Transverse colon (tissue), 4 donors: Measurements from ENCODE around the gene HSD3B1.

ENCODE experiments used
- CTCF ChIP-seq, 5 experiments: fragments of 200-600 bp in 3 of 5; fragments of 450-650 bp in 2 of 5; sonication (generic) in 3 of 5; IDR thresholded peaks; 1 replicate in 2 of 5; 2 replicates in 3 of 5; pipeline ENCODE4 v1.5.1; 2016 to 2017; ENCODE audit warnings: antibody characterized with exemption in 5 of 5, inconsistent platforms in 3 of 5, mild to moderate bottlenecking in 2 of 5, moderate library complexity in 1 of 5
- EP300 ChIP-seq: sonication (generic); formaldehyde crosslinking; IDR thresholded peaks from one replicate; pipeline ENCODE4 v1.6.1; 2017; ENCODE audit warnings: antibody characterized with exemption, low read depth
- POLR2A ChIP-seq: fragments of 450-650 bp; IDR thresholded peaks from one replicate; pipeline ENCODE4 v1.6.1; 2016; ENCODE audit warnings: antibody characterized with exemption, mild to moderate bottlenecking, moderate library complexity
- POLR2AphosphoS5 ChIP-seq, 3 donors: sonication (generic); formaldehyde crosslinking; IDR thresholded peaks; one replicate each; pipeline ENCODE4 v1.6.1; 2016; ENCODE audit warnings: antibody characterized with exemption in 3 of 3

- TF ChIP-seq EP300 (no peak), POLR2A (no peak), CTCF (IDR thresholded peaks at IDR 0.05) (no peak), POLR2AphosphoS5 (IDR thresholded peaks at IDR 0.05) (no peak)
Observed at GRCh38 chr1:119472819-119473175, 34.2 kb upstream of the HSD3B1 start.
